Right lobe of liver (tissue), 6 donors: ENCODE results near the gene PEG3. TPM values are rescaled to one million over a fixed set of nuclear protein-coding genes. Genes with fewer than 3 reads are reported as not detected.

Source experiments
- ATAC-seq, 4 donors: fragments of 200-7000 bp; cut with Tn5 transposase; one replicate each; pipeline ENCODE4 v1.9.1; 2020; ENCODE audit warnings: mild to moderate bottlenecking in 4 of 4, moderate library complexity in 4 of 4
- DNase-seq, 3 donors: peaks; one replicate each; pipeline ENCODE4 v3.0.0-alpha.2; 2020
- H3K27ac ChIP-seq, 3 donors: fragments of 200-600 bp; one replicate each; pipeline ENCODE4 v1.8.0; 2022
- H3K27me3 ChIP-seq, 2 donors: fragments of 200-600 bp; one replicate each; pipeline ENCODE4 v1.8.0; 2022
- H3K36me3 ChIP-seq, 4 donors: fragments of 200-600 bp; sonication (generic) in 1 of 4; one replicate each; pipeline versions ENCODE4 v1.5.1 to v1.8.0; 2017 to 2022; ENCODE audit warnings: control low read depth in 1 of 4
- H3K4me1 ChIP-seq, 4 donors: fragments of 200-600 bp; sonication (generic) in 1 of 4; one replicate each; pipeline versions ENCODE4 v1.5.1 to v1.8.0; 2017 to 2022; ENCODE audit warnings: control low read depth in 1 of 4
- H3K4me3 ChIP-seq, 3 donors: fragments of 200-600 bp; one replicate each; pipeline ENCODE4 v1.8.0; 2022
- H3K9me3 ChIP-seq, 4 donors: fragments of 200-600 bp; sonication (generic) in 1 of 4; one replicate each; pipeline versions ENCODE4 v1.5.1 to v1.8.0; 2017 to 2022; ENCODE audit warnings: control low read depth in 1 of 4
- CTCF ChIP-seq, 4 donors: fragments of 200-600 bp in 3 of 4; fragments of 450-650 bp in 1 of 4; IDR thresholded peaks; one replicate each; pipeline versions ENCODE4 v1.5.1 to v1.8.0; 2016 to 2022; ENCODE audit warnings: antibody characterized with exemption in 4 of 4, mild to moderate bottlenecking in 2 of 4
- POLR2A ChIP-seq: fragments of 450-650 bp; IDR thresholded peaks from one replicate; pipeline ENCODE4 v1.6.1; 2017; ENCODE audit warnings: antibody characterized with exemption, mild to moderate bottlenecking
- WGBS: methylation state at CpG from one replicate; pipeline ENCODE4 v1.1.6; 2018; ENCODE audit warnings: low coverage, low lambda C conversion rate; ENCODE audit not compliant: insufficient coverage; ENCODE audit errors: missing lambda C conversion rate; 5-methylcytosine and 5-hydroxymethylcytosine counted together
- intact Hi-C, 2 donors: fragments of 100-400 bp; cut with DNase I; formaldehyde crosslinking; loops; one replicate each; pipeline versions ENCODE4 v1.11.2 to v1.14.1; 2022
- small RNA-seq, 2 experiments: library from RNA; depleted of rRNA; stranded (forward); fragments of <200 nt; gene quantifications; one replicate each; pipeline ENCODE3, GENCODE V24; 2016
- total RNA-seq, 6 experiments: library from RNA; depleted of rRNA in 2 of 6; stranded (reverse); fragments of >200 nt in 2 of 6; fragmentation: NEBNext Ultra II Directional in 3 of 6; extraction: Animal tissue kit (Norgen Biotek cat#: 25700) in 3 of 6; gene quantifications; one replicate each; pipeline versions ENCODE4 v1.1.0 to v1.2.4, GENCODE V29; 2016 to 2023
- donor health status: DM: no; HTN: yes; CAD: no.
- donor health status: DM: no; HTN: no; CAD: no.
- donor health status: DM: no; HTN: no; CAD: no.
- donor health status: DM: no; HTN: yes; CAD: no.
- donor health status: DM: no; HTN: yes; CAD: no.

The PEG3 gene
- total RNA-seq, 6 experiments from 2014 or later = 3.0 to 9.5 (median 6.5) TPM

GRCh38 chr19:56810260-56810659 lies 30.3 kb downstream of the PEG3 start:
- H3K36me3 ChIP-seq = no peaks in the 10 kb centered on the region
- no peak overlapping the region for H3K27ac ChIP-seq
- no peak for TF ChIP-seq POLR2A
- TF ChIP-seq CTCF (IDR thresholded peaks at IDR 0.05) = no peak
- no peak for ATAC-seq
- no peaks in the 10 kb centered on the region for H3K9me3 ChIP-seq
- H3K4me3 ChIP-seq = no peak overlapping the region
- no peaks in the 10 kb centered on the region for H3K4me1 ChIP-seq
- H3K27me3 ChIP-seq = no peaks in the 10 kb centered on the region
- DNase-seq = no peak
- intact Hi-C loops = no loop called here
- 89% methylated on average over 1 of the region's 1 CpG for WGBS

DNA sequence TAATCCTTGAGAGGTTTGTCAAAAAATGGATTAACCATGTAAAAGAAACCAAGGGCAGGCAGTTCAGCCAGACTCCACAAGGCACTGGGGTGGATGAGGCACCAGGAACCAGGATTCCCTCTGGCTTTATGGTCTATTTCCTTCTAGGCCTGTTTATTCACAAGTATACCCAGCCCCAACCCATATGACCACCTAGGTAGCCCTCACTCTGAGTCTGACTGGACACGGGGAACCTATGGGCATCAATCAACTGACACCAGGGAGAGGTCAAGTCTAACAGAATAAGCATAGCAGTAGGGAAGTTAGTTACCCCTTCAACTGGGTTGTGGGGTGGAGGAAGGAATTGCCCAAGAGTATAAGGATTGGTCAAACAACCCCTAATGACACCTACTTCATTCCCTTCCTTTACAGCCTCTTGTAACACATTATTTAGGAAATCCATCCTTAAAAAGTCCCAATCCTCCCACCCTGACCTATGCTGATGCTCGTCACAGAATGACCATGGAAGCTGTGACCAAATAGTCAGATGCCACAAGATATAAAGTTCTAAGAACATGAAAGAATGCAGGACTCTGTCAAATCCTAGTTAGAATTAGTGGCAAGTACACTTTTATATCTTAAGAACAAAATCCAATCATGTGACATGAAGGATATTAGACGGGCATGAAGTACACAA lies 31.7 kb downstream of the PEG3 start:
- Histone ChIP-seq H3K4me1 (no peaks in the 10 kb centered on the region), H3K9me3 (no peaks in the 10 kb centered on the region), H3K27ac (no peak overlapping the region), H3K4me3 (no peak overlapping the region), H3K36me3 (no peaks in the 10 kb centered on the region), H3K27me3 (no peaks in the 10 kb centered on the region)
- intact Hi-C loops = no loop called here
- ATAC-seq (no peak), DNase-seq (no peak)
- WGBS = 95% methylated on average over 3 of the region's 3 CpGs
- TF ChIP-seq POLR2A (no peak), CTCF (IDR thresholded peaks at IDR 0.05) (no peak)

- no peak overlapping the region for H3K27ac ChIP-seq
- no peaks in the 10 kb centered on the region for H3K27me3 ChIP-seq
- no peak for TF ChIP-seq POLR2A
- TF ChIP-seq CTCF (IDR thresholded peaks at IDR 0.05) = no peak
- H3K4me1 ChIP-seq = no peaks in the 10 kb centered on the region
- DNase-seq = no peak
- H3K4me3 ChIP-seq = no peak overlapping the region
- no peaks in the 10 kb centered on the region for H3K9me3 ChIP-seq
- ATAC-seq = no peak
- intact Hi-C loops = no loop called here
- H3K36me3 ChIP-seq = no peaks in the 10 kb centered on the region
Observed at GRCh38 chr19:56806639-56807038, 33.9 kb downstream of the PEG3 start.

Small RNA genes within 50 kb of the gene (small RNA-seq; reads per million reads assigned to genes)
- gene AC006115.2 = 0 reads per million in 2 experiments

Other genes with a start within 250 kb of the PEG3 start
- 1 to 10 TPM in 4 of 6 experiments, under 1 TPM in 2; 0.90 to 2.8 (median 1.5) TPM for gene ZNF71, start 245.4 kb downstream of the PEG3 start, total RNA-seq
- not detected for gene SMIM17, start 197.6 kb downstream of the PEG3 start, total RNA-seq
- gene ZNF835, start 169.0 kb downstream of the PEG3 start, total RNA-seq = 1 to 10 TPM in 1 of 6 experiments, under 1 TPM in 5; 0.15 to 1.3 (median 0.53) TPM
- 1 to 10 TPM in 1 of 6 experiments, under 1 TPM in 1, not detected in 4; 0.22 to 1.8 TPM for gene ZIM2, start within 50 bp of the PEG3 start, total RNA-seq